GM21786 (cell line): ENCODE data around the gene SLC24A3.

Experiments
- ATAC-seq: cut with Tn5 transposase; IDR thresholded peaks from one replicate; pipeline ENCODE4 v1.9.1; 2021; ENCODE audit not compliant: unreplicated experiment

The SLC24A3 gene

DNA sequence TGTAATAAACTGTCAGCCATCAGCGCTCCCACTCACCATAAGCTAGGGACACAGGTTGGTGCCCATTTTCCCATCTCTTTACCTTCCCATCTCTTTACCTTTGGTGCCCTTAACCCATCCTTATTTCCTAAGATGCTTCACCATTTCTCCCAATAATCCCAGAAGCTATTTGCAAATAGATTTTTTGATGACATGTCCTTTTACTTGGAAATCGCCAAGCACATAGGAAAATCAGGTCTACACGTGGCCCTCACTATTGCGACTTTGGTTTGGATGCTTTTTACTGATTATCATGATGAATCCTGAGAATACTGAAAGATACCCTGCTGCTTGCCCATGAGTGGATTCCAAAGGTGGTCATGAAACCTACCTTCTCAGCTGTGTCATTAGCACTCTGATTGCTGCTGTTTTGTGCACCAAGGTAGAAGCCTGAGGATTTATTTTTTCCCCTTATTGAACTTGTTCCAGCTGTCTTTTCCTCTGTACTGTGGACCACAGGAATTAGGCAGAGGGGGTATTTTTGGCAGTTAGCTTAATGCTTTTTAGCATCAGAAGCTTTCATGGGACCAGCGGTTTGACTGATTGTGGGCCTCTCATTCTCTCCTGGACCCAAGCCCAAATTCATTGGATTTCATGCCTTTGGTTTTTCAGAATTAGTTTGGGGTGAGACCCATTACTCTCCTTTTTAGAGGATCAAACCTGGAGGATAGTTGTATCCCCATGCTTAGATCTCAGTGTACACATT lies 316.0 kb downstream of the SLC24A3 start:
- ATAC-seq = no peak

DNA sequence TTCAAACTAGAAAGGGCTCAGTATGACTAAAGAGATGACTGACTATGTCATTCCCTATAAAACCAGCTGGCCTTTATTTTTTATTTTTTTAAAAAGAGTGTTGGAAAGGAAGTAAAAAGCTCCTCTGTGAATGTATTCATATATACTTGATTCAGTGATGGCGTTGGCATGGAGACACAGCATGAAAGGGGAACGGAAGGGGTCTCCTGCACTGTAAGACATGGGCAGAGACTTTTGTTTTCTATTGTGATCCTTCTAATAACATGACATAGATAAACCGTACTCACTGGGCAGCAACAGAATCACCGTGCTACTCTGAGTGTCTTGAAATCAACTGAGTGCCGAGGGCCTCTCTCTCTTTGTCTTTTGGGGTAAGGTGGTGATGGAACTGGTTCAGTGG lies 317.6 kb downstream of the SLC24A3 start:
- ATAC-seq = no peak

DNA sequence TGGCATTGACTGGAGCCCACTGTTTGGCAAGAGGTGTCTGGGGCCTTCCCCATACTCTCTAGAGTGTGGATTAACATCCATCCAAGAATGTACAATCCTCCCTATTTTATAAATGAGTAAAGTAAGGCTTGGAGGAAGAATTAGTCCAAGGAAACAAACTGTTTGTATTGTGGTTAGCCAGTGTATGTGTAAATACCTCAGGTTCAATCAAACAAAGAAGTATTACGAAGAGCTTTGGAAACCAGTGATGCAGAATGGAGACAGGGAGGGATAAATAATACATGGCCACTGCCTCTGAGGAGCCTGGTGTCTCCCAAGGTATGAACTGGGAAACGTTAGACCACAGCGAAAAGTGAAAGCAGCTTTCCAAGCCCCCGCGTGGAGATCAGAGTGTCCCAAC lies 319.0 kb downstream of the SLC24A3 start:
- ATAC-seq = no peak

DNA sequence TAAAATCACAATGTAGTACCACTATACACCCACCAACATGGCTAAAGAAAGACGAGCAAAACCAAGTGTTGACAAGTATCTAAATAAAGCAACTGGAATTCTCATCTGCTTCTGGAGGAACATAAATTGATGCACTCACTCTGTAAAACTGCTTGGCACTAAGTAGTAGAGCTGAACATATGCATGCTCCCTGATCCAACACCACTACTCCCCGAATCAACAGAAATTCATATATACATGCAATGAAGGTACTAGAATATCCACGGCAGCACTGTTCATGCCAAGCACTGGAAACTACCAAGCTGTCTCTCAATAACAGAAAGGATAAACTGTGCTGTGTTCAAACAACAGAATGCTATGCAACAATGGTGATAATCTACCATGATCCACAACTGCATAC lies 326.1 kb downstream of the SLC24A3 start:
- no peak for ATAC-seq

DNA sequence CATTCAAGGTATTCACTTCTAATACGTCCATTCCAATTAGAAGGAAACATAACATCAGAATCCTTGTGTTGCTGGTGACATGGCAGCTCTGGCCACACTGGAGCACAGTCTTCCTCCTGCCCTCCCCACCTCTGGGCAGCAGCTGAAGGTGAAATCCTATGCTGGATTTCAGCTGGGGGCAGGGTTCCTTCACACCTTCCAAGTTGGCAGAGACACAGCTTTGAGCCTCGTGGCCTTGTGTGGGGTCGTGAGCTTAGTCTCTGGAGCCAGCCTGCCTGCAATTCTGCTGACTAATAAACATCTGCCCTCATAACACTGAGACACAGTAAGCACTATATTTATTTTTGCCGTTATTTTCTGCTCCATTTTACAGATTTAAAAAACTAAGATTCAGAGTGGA lies 326.7 kb downstream of the SLC24A3 start:
- no peak for ATAC-seq

DNA sequence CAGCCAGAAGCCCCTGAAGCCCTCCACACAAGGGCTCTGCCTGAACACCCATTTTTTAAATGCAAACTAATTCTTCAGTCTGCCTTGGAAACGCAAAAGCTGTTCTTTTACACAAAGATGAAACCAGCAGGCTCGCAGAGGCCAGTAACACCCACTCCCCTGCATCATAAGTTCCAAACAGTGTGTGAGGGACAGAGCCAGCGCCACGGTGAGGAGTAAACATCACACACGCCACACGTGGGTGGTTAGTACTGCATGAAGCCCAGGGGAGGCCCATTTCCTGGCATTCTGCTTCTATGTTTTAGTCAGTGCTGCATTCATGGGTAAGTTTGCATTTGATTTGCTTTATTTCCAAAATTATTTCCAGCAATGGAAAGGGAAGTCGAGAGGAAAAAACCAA lies 327.9 kb downstream of the SLC24A3 start:
- no peak for ATAC-seq

DNA sequence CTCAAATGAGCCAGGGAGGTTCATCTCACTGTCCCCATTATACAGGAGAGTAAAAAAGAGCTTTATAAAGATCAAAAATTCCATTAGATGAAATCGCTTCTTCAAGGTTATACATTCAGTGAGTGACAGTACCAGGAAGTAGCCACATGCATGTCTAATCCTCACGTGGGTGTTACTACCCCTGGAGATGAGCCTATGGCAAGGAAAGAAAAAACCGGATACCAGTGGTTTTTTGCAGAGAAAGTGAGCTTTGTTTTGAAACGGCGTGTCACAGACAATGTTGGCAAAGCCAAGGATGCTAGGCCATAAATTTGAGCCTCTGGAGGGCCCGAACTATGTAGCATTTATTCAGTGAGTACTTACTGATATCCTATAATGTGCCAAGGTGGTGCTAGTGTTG lies 330.7 kb downstream of the SLC24A3 start:
- ATAC-seq = no peak

DNA sequence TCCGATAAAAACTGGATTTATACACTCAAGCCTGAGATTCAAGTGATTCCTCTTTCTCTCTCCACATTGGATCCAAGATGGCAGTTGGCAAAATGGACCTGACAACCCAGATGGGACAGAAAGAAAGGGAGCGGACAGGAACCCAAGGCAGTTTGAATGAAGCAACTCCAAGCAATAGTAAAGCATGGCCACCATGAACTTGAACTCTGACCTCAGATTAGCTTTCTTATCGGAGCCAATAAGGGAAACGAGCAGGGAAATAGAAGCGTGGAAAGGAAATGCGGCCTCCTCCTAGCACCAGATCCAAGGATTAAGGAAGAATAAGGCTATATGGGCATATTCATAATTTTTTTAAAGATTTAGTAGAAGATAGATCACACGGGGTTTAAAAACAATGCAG lies 332.2 kb downstream of the SLC24A3 start:
- no peak for ATAC-seq

DNA sequence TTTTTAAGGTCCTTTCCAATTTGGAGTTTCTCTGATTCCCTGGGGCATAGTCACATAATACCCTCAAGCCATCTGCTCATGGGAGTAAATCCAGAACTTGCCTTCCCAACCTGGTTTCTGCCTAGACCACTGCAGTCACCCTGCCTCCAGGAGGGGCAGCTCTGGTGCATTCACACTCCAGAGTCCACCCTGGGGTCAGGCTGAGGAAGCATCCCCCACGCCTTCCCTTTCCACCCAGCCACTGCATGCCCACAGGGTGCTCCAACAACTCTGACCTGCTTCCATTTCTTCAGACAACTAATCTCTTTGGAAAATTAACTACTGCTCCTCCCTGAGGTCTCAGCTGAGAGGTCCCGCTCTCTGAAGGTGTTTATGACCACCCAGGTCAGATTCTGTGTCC lies 334.2 kb downstream of the SLC24A3 start:
- no peak for ATAC-seq

DNA sequence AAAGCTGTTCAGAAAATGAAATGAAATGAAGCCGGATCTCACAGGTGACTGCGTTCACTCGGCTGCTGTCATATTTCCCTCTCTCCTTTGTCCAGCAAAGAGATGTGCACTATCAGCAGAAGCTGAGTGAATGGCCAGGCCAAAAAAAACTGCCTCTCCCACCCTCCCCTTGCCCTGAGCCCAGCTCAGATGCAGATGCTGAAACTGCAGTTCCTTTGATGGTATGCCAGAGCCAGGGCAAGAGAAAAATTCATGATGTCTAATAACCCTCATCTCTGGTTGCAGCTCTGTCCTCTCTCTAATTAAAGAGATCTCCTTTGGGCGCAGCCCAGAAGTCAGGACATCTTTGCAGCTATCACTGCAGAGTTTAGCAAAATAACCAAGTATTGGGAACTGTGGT lies 335.1 kb downstream of the SLC24A3 start:
- no peak for ATAC-seq

DNA sequence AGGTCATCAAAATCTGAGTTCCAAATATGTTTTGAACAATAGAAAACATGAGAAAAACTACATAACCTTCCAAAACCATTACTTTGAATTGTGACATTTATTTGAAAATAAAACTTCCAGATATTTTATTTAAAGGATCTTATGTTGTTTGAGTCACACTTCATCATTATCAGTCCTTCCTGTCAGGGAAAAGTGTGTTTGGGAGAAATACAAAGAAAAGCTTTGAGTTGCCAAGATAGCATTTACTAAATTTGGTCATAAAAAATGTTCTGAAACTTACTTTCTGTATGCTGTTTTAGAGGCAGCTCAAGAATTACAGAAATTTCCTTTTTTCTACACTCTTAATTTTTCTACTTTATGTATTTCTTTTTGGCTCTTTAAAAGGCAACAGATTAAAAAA lies 337.5 kb downstream of the SLC24A3 start:
- no peak for ATAC-seq

DNA sequence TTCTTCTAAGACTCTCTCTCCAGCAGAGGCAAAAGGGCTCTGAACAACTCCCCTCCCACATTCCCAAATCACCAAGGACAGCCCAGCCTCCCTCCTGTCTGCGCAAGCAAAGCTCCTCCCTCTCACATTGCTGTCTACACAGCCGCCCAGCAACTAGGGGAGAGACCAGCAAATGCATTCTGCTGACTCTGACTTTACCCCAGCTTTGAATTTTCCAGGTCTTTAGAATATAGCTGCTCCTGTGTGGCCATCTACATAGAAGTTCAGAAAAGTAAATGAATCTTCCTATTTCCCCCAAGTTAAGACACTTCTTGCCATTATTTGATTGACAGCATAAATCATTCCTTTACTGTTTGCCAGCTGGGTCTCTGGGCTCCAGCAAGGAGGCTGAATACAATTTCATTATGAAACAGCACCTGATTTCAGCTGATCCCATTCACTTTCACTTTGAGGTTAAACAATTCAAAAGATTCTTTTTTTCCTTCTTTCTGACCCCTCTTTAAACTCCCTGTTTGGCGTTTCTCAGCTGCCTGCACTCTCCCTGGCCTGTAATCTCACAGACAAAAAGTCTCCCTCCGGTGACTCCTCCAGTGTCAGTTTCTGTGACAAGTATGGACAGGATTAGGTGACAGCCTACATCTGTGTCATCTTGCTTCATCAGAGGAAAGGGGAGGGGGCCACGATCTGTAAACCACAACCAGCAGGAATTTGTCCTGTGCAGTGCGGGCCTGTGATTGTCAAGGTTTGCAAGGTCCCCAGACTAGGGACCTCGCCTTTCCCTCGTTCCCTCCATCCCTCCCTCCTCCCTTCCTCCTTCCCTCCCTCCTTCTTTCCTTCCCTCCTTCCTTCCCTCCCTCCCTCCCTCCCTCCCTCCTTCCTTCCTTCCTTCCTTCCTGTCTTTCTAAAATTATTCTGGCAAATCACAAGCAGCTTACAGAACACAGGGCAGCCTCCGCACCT lies 340.1 kb downstream of the SLC24A3 start:
- ATAC-seq = no peak

DNA sequence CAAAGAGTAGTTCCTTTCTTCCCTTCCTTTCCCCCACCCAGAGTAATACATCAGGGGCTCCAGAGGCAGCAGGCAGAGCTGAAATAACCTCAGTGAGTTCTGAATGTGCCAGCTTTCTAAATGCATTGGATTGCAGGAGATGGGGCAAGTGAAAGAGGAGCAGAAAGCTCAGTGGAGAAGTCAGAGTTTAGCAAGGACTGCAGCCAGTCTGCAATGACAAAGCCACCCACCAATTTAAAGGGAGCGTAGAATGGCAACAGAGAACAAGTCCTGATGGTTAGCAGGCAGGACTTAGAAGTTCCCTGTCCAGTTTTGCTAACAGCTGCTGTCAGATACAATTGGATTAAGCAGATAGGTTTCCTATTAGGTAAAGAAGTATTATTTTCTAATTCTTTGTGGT lies 342.2 kb downstream of the SLC24A3 start:
- no peak for ATAC-seq

DNA sequence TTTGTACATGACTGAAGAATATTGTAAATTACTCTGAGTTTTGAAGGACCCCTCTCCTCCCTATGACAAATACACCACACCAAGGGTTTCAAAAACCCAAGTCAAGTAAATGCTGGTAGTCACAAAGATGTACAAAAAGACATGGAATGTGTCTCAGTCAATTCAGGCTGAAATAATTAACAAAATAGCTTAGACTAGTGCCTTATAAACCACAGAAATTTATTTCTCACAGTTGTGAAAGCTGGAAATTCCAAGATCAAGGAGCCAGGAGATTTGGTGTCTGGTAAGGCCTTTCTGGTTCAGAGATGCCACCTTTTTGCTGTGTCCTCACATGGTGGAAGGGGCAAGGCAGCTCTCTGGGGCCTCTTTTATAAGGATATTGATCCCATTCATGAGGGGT lies 343.3 kb downstream of the SLC24A3 start:
- no peak for ATAC-seq

DNA sequence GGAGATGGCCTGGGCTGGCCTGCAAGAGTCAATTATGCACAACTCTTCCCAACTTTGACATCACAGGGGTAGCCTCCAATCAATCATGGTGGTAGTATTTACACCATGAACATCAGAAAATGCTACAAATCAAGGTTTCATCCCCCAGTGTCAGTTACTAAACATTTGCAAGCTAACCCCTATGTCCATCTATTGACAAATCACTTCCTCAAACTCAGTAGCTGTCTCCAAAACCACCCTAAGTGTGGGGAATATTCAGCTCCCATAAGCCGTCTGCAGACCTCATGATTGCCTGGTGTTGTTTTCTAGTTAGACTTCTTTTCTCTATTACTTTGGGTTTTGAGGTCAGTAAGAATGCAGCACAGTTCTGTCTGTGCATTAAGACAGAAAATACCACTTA lies 344.8 kb downstream of the SLC24A3 start:
- ATAC-seq = no peak

DNA sequence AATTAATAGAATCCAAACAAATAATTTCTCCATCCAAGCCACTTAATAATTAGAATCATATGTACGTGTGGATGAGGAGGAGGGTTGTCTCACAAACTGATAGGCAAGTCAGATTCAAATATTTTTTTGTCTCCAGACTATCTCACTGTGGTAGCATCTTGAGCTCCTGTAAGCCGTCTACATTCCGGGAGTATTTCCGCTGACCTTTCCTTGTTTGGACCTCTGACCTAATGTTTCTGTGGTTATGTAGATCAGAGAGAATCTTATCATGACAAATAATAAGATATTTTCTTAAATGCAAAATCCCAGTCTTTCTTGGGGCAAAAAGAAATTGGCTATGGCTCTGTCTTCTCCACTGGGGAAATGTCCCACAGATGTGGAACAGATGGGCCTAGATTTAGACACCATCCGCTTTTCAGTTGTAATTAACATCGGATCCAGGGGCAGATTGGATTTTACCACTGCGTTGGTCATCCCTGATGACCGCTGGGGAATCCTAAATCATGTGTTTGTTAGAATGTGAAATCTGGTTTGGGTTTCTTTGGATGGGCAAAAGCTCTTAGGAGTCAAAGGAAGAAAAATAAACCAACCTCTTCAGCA lies 348.5 kb downstream of the SLC24A3 start:
- ATAC-seq = no peak

DNA sequence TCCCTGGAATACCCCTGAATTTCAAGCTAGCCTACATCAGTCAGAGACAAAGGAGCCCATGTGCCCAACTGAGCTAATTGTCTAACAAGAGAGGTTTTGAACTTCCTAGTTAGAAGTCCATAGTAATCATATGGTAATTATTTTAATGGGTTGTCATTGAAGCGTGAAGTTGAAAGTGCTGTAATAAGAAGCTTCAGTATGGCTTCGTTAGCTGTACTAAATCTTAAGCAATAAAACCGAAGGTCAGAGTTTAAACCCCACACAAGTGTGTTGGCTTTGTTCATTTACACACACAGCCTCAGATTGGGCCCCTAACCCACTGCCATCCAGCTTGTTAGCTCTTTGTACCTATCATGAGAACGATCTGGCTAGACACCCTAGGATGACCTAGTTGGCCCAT lies 350.0 kb downstream of the SLC24A3 start:
- no peak for ATAC-seq

DNA sequence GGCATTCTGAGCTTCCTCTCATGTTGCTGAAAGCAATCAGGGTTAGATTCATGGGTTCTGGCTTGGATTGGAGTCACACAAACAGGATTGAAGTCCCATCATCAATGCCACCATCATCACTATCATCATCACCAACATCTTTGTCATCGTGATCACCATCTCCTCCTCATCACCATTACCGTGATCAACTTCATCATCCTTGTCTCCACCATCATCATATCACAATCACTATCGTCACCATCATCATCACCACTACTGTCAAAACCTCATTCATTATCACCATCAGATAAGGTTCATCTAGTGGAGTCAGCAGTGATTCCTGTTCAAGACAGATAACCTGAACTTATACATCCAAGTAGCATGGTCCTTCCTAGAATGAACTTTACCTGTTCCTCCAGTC lies 351.8 kb downstream of the SLC24A3 start:
- no peak for ATAC-seq

DNA sequence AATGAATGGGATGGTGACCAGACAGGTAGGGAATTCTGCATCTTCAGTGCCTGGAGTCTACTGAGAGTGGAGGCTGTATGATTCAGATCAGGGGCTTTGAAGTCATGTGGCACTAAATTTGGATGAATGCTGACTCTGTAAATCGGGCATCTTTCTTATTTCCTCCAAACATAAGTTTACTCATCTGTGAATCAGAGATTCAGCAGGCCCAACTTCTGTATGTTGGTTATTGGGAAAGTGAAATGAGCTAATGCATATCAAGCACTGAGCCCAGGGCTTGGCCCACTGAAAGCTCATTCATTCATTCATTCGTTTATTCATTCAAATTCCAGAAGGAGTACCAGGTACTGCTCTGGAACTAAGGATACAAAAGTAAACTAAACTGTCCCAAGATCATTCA lies 353.3 kb downstream of the SLC24A3 start:
- ATAC-seq = no peak

DNA sequence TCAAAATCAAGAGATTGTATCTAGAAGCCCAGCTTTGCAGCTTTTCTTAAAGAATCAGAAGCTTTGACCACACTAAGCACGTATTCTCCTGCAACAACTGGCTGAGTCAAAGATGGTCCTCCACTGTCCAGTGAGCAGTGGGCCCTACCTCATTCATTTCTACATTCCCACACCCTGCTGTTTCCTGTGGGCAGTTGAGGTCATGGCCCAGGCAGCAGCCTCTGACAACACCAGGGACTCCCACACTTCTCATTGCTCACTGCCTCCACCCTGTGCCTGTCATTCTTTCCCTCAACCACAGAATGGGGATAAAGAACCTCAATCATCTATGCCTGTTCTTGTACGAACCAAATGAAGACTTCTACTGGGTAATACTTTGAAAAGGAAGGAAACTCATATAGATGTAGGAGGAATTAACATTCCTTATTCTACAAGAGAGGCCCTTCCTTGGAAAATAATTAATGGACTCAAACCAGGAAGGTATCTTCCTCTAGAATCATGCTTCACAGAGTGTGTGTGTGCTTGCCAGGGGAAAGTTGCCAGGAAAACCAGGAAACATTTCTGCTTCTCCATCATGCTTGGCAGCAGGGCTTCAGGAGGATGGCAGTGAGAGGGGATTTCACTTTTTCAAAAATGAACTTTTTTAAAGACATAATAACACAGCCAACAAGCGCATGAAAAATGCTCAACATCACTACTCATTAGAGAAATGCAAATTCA lies 353.9 kb downstream of the SLC24A3 start:
- no peak for ATAC-seq

DNA sequence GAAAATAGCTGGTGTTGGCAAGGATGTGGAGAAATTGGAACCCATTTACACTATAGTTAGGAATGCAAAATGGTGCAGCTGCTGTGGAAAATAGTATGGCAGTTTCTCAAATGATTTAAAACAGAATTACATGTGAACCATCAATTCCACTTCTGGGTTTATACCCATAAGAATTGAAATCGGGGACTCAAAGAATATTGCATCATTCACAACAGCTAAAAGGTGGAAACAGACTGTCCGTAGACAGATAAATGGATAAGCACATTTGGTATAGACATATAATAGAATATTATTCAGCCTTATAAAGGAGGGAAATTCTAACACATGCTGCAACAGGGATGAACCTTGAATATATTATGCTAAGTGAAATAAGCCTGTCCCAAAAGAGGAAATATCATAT lies 355.7 kb downstream of the SLC24A3 start:
- no peak for ATAC-seq
